ENCODE results near the gene FAM89B.

FAM89B gene

DNA sequence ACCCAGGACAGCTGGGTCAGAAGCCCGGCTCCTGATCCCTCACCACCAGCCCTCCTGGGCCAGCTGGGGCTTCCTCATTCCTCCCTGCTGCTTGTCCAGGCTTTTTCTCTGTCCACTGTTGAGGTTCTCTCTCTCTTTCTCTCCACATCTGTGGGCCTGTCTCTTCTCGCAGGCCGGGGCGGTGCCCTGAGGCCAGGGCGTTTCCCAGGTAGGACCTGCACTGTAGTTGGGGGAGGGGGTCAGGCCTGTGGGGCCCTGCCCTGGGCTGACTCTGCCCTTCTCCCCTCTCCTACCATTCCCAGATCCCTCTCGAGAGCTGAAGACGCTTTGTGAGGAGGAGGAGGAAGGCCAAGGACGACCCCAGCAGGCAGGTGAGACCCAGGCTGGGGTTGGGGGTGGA, 8.4 kb downstream of the FAM89B start:
- no peak for DNase-seq (ENCODE audit: extremely low spot score)
- CTCF ChIA-PET = interaction anchor here (0.6 kb wide), 1 partner anchor 249 kb away, joined by 4 read pairs; no protein-coding TSS in a partner anchor
- POLR2A ChIA-PET = no interaction called here
- TF ChIP-seq HDGF (IDR thresholded peaks at IDR 0.05; ENCODE audit: borderline replicate concordance) = no peak
- TF ChIP-seq BHLHE40 (IDR thresholded peaks at IDR 0.05; ENCODE audit: borderline replicate concordance) = no peak
- no peak for TF ChIP-seq TARDBP (IDR thresholded peaks at IDR 0.05)
- TF ChIP-seq ARNT (IDR thresholded peaks at IDR 0.05) = no peak
- no peak for TF ChIP-seq FOXA1 (IDR thresholded peaks at IDR 0.05)
- no peak for TF ChIP-seq ELF4 (IDR thresholded peaks at IDR 0.05)
- TF ChIP-seq CTBP1 (IDR thresholded peaks at IDR 0.05; ENCODE audit: borderline replicate concordance) = no peak

DNA sequence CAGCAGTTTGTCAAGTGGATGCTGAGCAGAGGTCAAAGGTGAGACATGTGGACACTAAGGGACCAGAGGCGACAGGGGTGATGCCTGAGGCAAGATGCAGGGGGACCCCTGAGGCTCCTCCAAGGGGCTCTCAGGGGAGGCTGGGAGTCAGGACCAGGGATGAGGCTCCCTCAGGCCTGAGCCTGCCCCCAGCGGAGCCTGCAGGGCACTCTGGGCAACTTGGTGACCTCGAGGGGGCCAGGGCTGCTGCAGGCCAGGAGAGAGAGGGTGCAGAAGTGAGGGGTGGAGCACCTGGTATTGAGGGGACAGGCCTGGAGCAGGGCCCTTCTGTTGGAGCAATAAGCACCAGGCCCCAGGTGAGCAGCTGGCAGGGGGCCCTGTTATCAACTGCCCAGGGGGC, 9.6 kb downstream of the FAM89B start:
- CTCF ChIA-PET = interaction anchor here (2.1 kb wide), 1 partner anchor 12 kb away, joined by 5 read pairs; no protein-coding TSS in a partner anchor
- no peak for TF ChIP-seq CTBP1 (IDR thresholded peaks at IDR 0.05; ENCODE audit: borderline replicate concordance)
- TF ChIP-seq ZNF384 (IDR thresholded peaks at IDR 0.05) = no peak
- TF ChIP-seq HDGF (IDR thresholded peaks at IDR 0.05; ENCODE audit: borderline replicate concordance) = no peak
- TF ChIP-seq SP1 (IDR thresholded peaks at IDR 0.05) = no peak
- TF ChIP-seq SUZ12 (IDR thresholded peaks at IDR 0.05) = no peak
- TF ChIP-seq BHLHE40 (IDR thresholded peaks at IDR 0.05; ENCODE audit: borderline replicate concordance) = no peak
- TF ChIP-seq ELF4 (IDR thresholded peaks at IDR 0.05) = no peak
- no peak for TF ChIP-seq NFRKB (IDR thresholded peaks at IDR 0.05)
- TF ChIP-seq L3MBTL2 (conservative IDR thresholded peaks at IDR 0.05) = no peak
- no peak for TF ChIP-seq TARDBP (IDR thresholded peaks at IDR 0.05)
- no peak for TF ChIP-seq FOXA1 (IDR thresholded peaks at IDR 0.05)
- TF ChIP-seq FOXM1 (IDR thresholded peaks at IDR 0.05; ENCODE audit: borderline replicate concordance) = no peak
- TF ChIP-seq ARNT (IDR thresholded peaks at IDR 0.05) = no peak
- TF ChIP-seq FOXK2 (IDR thresholded peaks at IDR 0.05) = no peak
- TF ChIP-seq LEF1 (IDR thresholded peaks at IDR 0.05; ENCODE audit: borderline replicate concordance) = no peak
- TF ChIP-seq, protein P1, sequence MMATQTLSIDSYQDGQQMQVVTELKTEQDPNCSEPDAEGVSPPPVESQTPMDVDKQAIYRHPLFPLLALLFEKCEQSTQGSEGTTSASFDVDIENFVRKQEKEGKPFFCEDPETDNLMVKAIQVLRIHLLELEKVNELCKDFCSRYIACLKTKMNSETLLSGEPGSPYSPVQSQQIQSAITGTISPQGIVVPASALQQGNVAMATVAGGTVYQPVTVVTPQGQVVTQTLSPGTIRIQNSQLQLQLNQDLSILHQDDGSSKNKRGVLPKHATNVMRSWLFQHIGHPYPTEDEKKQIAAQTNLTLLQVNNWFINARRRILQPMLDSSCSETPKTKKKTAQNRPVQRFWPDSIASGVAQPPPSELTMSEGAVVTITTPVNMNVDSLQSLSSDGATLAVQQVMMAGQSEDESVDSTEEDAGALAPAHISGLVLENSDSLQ (IDR thresholded peaks at IDR 0.05) = no peak
- POLR2A ChIA-PET = no interaction called here
- DNase-seq (ENCODE audit: extremely low spot score) = no peak

GRCh38 chr11:65583589-65583988, 11.3 kb downstream of the FAM89B start:
- TF ChIP-seq HDGF (IDR thresholded peaks at IDR 0.05; ENCODE audit: borderline replicate concordance) (no peak), ARNT (IDR thresholded peaks at IDR 0.05) (no peak), CTBP1 (IDR thresholded peaks at IDR 0.05; ENCODE audit: borderline replicate concordance) (no peak), BHLHE40 (IDR thresholded peaks at IDR 0.05; ENCODE audit: borderline replicate concordance) (no peak)
- POLR2A ChIA-PET = interaction anchor here (1.0 to 1.8 kb wide), 3 partner anchors 32 to 160 kb away, joined by 3 to 5 read pairs (median 4); partner anchors contain the start of genes NEAT1 and PCNX3
- DNase-seq (ENCODE audit: extremely low spot score) = no peak
- CTCF ChIA-PET = interaction anchor here (1.4 kb wide), 1 partner anchor 10 kb away, joined by 4 read pairs; no protein-coding TSS in a partner anchor

- DNase-seq (ENCODE audit: extremely low spot score) = no peak
- ChIA-PET POLR2A (interaction anchor here (1.0 to 1.8 kb wide), 3 partner anchors 31 to 161 kb away, joined by 3 to 5 read pairs (median 4); partner anchors contain the start of genes NEAT1 and PCNX3), CTCF (interaction anchor here (1.4 kb wide), 1 partner anchor 10 kb away, joined by 4 read pairs; no protein-coding TSS in a partner anchor)
- TF ChIP-seq FOXA1 (IDR thresholded peaks at IDR 0.05) (no peak), ZNF384 (IDR thresholded peaks at IDR 0.05) (no peak), TARDBP (IDR thresholded peaks at IDR 0.05) (no peak)
Observed at GRCh38 chr11:65584106-65584505, 11.8 kb downstream of the FAM89B start.

GRCh38 chr11:65584723-65585171, 12.4 kb downstream of the FAM89B start:
- POLR2A ChIA-PET = interaction anchor here (1.0 kb wide), 1 partner anchor 83 kb away, joined by 3 read pairs; no protein-coding TSS in a partner anchor
- DNase-seq (ENCODE audit: extremely low spot score) = no peak

GRCh38 chr11:65585396-65586246, 13.3 kb downstream of the FAM89B start:
- CTCF ChIA-PET = interaction anchor here (0.9 to 1.2 kb wide), 3 partner anchors 8 to 45 kb away, joined by 3 to 5 read pairs (median 4); partner anchors contain the start of gene FAM89B
- POLR2A ChIA-PET = interaction anchor here (1.4 to 1.5 kb wide), 2 partner anchors 8 to 14 kb away, joined by 4 read pairs; no protein-coding TSS in a partner anchor
- no peak for TF ChIP-seq NFRKB (IDR thresholded peaks at IDR 0.05)
- no peak for TF ChIP-seq SP1 (IDR thresholded peaks at IDR 0.05)
- TF ChIP-seq, protein P1 (IDR thresholded peaks at IDR 0.05) = no peak
- TF ChIP-seq CTBP1 (IDR thresholded peaks at IDR 0.05; ENCODE audit: borderline replicate concordance) = no peak
- no peak for TF ChIP-seq LEF1 (IDR thresholded peaks at IDR 0.05; ENCODE audit: borderline replicate concordance)
- TF ChIP-seq ARNT (IDR thresholded peaks at IDR 0.05) = no peak
- no peak for TF ChIP-seq L3MBTL2 (conservative IDR thresholded peaks at IDR 0.05)
- no peak for TF ChIP-seq FOXM1 (IDR thresholded peaks at IDR 0.05; ENCODE audit: borderline replicate concordance)
- no peak for TF ChIP-seq TARDBP (IDR thresholded peaks at IDR 0.05)
- DNase-seq (ENCODE audit: extremely low spot score) = no peak

More at GRCh38 chr11:65584723-65585171, 12.4 kb downstream of the FAM89B start:
- CTCF ChIA-PET = interaction anchor here (1.4 kb wide), 1 partner anchor 9 kb away, joined by 4 read pairs; no protein-coding TSS in a partner anchor
- no peak for TF ChIP-seq L3MBTL2 (conservative IDR thresholded peaks at IDR 0.05)

DNA sequence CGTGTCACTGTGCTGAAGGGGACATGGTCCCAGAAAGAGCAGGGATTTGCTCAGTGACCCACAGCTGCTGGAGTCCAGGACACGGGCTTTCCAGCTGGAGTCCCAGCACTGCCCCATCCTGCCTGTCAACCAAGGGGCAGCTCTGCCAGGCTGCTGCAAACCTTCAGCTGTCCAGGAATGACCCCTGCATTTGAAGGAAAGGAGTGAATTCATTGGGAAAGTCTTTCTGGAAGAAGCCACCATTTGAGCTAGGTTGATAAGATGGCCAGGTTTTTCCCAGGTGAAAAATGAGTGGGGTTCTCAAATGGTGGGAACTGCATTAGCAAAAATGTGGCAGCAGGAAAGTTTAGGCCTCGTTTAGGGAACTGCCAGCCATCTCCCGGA, 13.9 kb downstream of the FAM89B start:
- CTCF ChIA-PET = interaction anchor here (0.9 to 1.2 kb wide), 2 partner anchors 8 to 13 kb away, joined by 4 to 5 read pairs; partner anchors contain the start of gene FAM89B
- no peak for DNase-seq (ENCODE audit: extremely low spot score)

More for the DNA sequence above, 13.9 kb downstream of the FAM89B start:
- TF ChIP-seq LEF1 (IDR thresholded peaks at IDR 0.05; ENCODE audit: borderline replicate concordance) (no peak), ZNF384 (IDR thresholded peaks at IDR 0.05) (no peak), NFRKB (IDR thresholded peaks at IDR 0.05) (no peak), CTBP1 (IDR thresholded peaks at IDR 0.05; ENCODE audit: borderline replicate concordance) (no peak), HDGF (IDR thresholded peaks at IDR 0.05; ENCODE audit: borderline replicate concordance) (no peak)
- POLR2A ChIA-PET = interaction anchor here (1.4 to 1.5 kb wide), 2 partner anchors 9 to 15 kb away, joined by 4 read pairs; no protein-coding TSS in a partner anchor
